OCI-LY1 (cell line): Measurements from ENCODE around the gene DTNB.

Experiments
- CTCF ChIP-seq: fragments of 200-600 bp; sonication (generic), shearing (Covaris generic); IDR thresholded peaks from 2 replicates; pipeline ENCODE4 v1.5.1; 2017; ENCODE audit warnings: mild to moderate bottlenecking, antibody characterized with exemption, low read length, moderate library complexity, mixed read lengths
- EZH2 ChIP-seq: fragments of 200-600 bp; sonication (generic), shearing (Covaris generic); IDR thresholded peaks from 2 replicates; pipeline ENCODE4 v1.8.0; 2017; ENCODE audit warnings: borderline replicate concordance, mixed run types, mild to moderate bottlenecking, antibody characterized with exemption, low read length, moderate library complexity, mixed read lengths

DNA sequence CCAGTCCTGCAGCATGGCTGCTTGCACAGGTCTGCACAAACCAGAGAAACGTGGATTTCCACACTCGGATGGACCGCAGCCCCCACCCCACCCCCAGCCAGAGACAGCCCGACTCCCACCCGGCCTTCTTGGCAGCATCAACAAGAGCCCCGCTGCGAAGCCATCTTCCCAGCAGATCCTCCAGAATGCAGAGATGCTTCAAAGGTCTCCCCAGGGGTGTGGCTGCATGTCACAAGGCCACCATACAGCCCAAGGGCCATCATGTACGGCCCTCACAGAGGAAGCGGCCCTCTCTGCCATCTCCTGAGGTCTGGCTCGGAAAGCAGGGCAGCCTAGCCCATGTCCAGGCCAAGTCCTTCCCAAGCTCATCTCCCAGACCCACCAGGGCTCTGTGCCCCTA lies 343.1 kb downstream of the DTNB start:
- TF ChIP-seq EZH2 = no peak
- TF ChIP-seq CTCF = no peak
